ENCODE measurements around the gene OR2F1.
"Not testable (repeated sequence)": the region's sequence is repeated elsewhere in the genome, so short reads cannot be mapped to it uniquely, and the experiment has no call there.

Gene OR2F1

DNA sequence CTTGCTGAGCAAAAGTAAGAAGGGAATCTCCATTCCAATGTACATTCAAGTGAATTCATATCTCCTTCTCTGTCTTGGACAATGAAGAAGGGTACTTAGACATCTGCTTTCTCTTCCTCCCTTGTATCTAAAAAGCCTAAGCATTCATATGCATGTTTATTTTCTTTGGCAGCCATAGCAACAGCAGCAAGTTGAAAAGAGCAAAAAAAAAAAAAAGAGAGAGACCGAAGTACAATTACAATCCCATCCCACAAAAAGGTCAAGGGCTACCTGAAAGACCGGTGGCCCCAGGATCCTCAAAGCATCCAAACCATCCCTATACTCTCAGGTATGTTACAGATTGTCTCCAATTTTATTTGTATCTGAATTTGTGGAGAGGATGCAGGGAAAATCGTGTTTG is 4.1 kb downstream of the OR2F1 start:
- no peak for DNase-seq

- DNase-seq: no peak
Observed at GRCh38 chr7:143960813-143961610, 6.4 kb downstream of the OR2F1 start.

GRCh38 chr7:143965280-143965679 is 10.6 kb downstream of the OR2F1 start:
- DNase-seq: no peak

GRCh38 chr7:143967398-143967797 is 12.8 kb downstream of the OR2F1 start:
- no peak for DNase-seq

DNA sequence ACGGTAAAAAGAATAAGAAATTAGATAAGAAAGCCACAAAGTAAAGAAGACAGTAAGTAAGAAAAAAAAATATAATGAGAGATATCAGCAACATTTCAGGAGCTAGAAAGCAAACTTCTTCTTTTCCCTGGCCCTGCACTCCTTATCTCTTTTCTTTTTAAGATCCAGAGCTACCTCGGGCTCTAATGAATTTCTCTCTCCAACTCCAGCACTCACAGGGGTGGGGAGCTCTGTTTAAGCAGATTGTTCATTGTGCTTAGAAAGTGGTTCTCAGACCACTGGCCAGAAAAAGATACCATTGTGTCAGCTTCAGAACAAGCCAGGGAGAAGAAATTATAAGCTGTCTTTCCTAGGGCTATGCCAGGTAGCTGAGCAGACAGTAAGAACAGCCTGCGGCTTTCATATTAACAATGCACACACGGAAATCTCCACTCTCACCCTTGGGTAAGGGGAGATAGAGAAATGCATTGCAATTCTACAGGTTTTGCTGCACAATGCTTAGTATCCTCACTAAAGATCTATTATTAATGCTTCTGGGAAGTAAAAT is 19.3 kb downstream of the OR2F1 start:
- no peak for DNase-seq

GRCh38 chr7:143974459-143974858 is 19.8 kb downstream of the OR2F1 start:
- no peak for DNase-seq

DNA sequence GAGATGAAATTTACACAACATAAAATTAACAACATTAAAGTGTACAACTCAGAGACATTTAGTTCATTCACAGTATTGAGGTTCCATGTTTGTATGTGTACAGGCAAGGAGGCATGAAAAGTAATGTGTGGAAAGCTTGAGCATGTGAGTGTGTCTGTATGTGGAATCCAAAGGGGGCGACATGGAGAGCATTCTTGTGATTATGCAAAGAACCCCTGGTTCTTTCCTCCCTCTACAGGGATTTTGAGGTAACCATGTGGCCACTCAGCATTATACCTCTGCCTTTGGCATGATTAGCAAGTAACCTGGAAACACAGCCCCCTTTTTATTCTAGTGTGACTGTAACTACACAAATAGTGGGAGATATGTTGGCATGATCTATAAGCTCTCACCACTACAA is 21.0 kb downstream of the OR2F1 start:
- DNase-seq: no peak

- no peak for DNase-seq
Observed at GRCh38 chr7:143978585-143978984, 23.9 kb downstream of the OR2F1 start.

- DNase-seq: no peak
Observed at GRCh38 chr7:143979359-143979758, 24.7 kb downstream of the OR2F1 start.

GRCh38 chr7:143979998-143980397 is 25.4 kb downstream of the OR2F1 start:
- DNase-seq: no peak

DNA sequence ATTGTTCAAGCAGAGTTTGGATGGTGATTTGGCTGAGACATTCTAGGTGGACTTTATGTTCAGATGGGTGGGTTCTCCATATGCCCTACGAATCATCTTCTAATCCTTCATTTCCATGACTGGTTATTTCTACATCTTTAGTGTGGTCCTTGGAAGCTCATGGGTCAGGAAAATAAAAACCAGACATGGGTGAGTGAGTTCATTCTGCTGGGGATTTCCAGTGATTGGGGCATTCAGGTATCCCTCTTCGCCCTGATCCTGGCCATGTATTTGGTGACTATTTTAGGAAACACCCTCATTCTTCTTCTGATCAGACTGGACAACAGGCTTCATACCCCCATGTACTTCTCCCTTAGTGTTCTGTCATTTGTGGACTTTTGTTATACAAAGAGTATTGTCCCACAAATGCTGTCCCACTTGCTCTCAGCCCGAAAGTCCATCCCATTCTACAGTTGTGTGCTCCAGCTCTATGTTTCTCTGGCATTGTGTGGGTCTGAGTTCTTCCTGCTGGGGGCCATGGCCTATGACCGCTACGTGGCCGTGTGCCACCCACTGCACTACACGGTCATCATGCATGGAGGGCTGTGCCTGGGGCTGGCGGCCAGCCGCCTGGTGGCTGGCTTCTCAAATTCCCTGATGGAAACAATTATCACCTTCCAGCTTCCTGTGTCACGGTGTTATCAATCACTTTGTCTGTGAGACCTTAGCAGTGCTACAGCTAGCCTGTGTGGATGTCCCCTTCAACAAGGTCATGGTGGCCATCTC is 26.3 kb downstream of the OR2F1 start:
- DNase-seq: no peak

DNA sequence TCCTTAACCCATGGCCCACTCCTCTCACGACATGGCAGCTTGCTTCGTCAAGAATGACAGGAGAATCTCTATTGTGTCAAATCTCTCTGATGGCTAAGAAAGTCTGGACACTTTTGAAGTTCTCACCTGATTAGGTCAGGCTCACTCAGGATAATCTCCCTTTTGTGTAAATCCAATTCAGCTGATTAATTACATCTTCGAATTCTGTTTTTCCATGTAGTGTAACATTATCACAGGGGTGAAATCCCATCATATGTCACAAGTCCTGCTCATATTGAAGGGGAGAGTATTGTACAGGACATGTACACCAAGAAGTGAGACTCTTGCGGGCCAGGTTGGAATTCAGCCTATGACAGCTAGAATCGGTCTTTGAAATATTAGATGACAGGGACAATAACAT is 29.3 kb downstream of the OR2F1 start:
- no peak for DNase-seq

- DNase-seq: no peak
Observed at GRCh38 chr7:143987513-143987912, 32.9 kb downstream of the OR2F1 start.

GRCh38 chr7:143988976-143989745 is 34.5 kb downstream of the OR2F1 start:
- DNase-seq: no peak

GRCh38 chr7:143992670-143993069 is 38.0 kb downstream of the OR2F1 start:
- no peak for DNase-seq

DNA sequence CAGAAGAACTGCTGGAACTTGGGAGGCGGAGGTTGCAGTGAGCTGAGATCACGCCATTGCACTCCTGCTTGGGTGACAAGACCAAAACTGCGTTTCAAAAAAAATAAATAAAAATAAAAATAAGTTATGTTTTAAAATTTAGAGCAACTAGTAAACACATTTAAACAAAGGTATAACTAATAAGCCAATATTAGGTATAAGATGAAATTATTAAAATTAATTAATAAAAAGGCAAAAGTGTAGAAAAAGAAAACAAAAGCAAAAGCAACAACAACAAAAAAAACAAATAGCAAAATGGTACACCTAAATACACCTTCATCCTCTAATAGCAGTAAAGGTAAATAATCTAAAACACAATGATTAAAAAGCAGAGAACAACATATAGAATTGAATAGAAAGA is 39.3 kb downstream of the OR2F1 start:
- DNase-seq: no peak

- DNase-seq: no peak
Observed at GRCh38 chr7:144000020-144000419, 45.4 kb downstream of the OR2F1 start, which contains the start of gene OR6B1. Gene OR6B1 (plus strand): TSS chr7:144000320. CDS start chr7:144003997, 3,677 bp downstream.

DNA sequence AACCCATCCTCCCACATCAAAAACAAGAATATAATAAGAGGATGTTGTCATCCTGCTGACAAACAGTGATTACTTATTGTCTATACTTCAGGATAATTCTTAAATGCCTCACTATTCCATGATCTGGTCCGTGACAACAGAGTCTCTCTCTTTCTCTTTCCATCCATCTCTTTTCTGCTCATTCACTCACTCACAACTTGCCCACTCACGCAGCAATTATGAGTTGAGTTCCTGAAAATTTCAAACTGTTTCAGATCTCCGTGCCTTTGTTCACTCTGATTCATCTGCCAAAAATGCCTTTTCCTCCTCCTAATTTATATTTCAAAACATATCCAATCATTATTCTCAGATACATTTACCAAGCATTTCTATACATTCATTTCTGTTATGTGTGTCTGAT is 46.9 kb downstream of the OR2F1 start:
- DNase-seq: no peak

GRCh38 chr7:144004703-144005102 is 50.1 kb downstream of the OR2F1 start:
- DNase-seq: no peak

DNA sequence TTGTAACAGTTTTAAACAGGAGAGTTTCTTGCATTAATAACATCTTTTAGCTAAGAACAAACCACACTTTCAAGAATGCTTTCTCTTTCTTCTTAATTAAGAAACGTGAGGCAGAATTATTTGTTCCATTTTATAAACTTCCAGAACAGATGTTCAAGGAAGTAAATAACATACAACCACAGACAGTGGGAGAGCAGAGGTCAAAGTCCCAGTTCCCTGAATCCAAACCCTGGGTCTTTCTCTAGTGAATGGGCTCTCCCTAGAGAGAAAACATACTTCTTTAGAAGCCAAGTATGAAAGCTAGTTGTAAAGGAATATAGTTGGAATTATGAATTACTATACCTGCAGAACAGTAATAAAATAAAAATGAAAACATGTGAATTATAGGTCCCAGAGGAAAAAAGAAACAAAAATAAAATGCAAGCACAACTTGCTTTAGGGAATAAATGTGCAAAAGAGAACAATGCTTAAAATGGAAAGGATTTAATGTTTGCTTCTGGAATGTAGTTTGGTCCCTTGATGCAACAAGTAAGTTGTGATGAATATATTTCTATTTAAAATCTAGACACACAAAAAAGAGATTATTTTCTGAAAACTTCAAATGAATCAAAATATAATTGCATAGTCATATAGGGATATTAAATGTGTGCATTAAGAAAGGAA is 51.5 kb downstream of the OR2F1 start:
- DNase-seq: no peak

GRCh38 chr7:144006692-144007042 is 52.0 kb downstream of the OR2F1 start:
- DNase-seq: no peak

GRCh38 chr7:144009361-144009760 is 54.7 kb downstream of the OR2F1 start:
- no peak for DNase-seq

- DNase-seq: not testable (repeated sequence)
Observed at GRCh38 chr7:144010061-144010460, 55.4 kb downstream of the OR2F1 start.

Measured in NCI-H1105 (cell line).